ENCODE measurements around the gene TMEM184B.

Gene TMEM184B

DNA sequence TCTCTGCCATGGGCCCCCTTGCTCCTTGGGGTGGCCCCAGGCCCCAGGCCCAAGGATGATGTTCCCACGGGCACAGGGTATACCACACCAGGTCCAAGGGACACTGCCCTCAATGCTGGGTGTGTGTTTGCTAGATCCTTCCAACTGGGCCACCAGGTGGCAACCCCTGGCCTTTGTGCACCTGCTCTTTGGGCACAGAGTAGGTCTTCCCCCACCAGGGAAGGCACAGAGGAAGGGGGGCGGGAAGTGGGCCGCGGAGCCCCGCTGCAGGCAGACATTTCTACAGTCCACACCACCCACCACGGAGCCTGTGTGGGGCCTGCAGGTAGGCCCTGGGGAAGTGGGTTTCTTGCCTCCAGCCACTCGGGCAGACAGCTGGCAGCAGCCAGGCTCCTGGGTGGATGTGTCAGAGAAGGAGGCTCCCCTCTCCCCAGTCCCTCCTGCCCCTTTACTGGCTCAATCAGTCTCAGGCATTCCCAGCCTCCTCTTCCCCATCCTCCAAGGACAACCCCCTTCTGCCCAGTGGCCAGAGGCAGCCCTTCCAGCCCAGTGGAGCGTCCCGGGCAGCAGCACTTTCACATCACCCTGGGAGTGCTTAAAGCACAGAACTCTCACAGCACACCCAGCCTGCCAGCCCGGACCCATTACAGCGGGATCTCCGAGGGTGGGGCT lies 49.4 kb downstream of the TMEM184B start:
- ATAC-seq: no peak

DNA sequence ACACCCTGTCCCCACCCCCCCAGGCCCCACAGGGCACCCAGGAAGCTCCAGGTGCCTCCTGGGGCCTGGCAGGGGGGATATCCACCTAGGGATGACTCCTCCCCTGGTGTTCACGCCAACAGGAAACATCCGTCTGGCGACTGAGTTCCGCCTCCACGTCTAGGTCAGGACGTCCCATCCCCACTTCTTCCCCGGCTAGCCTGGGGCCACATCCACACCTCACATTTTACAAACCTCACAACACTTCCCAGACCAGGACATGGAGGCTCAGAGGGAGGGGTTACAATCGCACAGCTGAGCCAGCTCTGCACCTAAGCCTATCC lies 50.1 kb downstream of the TMEM184B start:
- TF ChIP-seq ZFP3 (CRISPR knock-in tag; IDR thresholded peaks at IDR 0.05) (no peak), PPARA (CRISPR knock-in tag; IDR thresholded peaks at IDR 0.05; ENCODE audit: borderline replicate concordance) (no peak), ZNF70 (CRISPR knock-in tag; IDR thresholded peaks at IDR 0.05) (no peak), BACH2 (CRISPR knock-in tag; IDR thresholded peaks at IDR 0.05; ENCODE audit: borderline replicate concordance) (no peak), ZNF565 (CRISPR knock-in tag; conservative IDR thresholded peaks at IDR 0.05; ENCODE audit: low read depth) (no peak), ESRRG (CRISPR knock-in tag; IDR thresholded peaks at IDR 0.05) (no peak), ZFP30 (CRISPR knock-in tag; IDR thresholded peaks at IDR 0.05) (no peak), ISL1 (CRISPR knock-in tag; IDR thresholded peaks at IDR 0.05) (no peak), SNAI2 (CRISPR knock-in tag; IDR thresholded peaks at IDR 0.05) (no peak)
- TF ChIP-seq, protein P1, sequence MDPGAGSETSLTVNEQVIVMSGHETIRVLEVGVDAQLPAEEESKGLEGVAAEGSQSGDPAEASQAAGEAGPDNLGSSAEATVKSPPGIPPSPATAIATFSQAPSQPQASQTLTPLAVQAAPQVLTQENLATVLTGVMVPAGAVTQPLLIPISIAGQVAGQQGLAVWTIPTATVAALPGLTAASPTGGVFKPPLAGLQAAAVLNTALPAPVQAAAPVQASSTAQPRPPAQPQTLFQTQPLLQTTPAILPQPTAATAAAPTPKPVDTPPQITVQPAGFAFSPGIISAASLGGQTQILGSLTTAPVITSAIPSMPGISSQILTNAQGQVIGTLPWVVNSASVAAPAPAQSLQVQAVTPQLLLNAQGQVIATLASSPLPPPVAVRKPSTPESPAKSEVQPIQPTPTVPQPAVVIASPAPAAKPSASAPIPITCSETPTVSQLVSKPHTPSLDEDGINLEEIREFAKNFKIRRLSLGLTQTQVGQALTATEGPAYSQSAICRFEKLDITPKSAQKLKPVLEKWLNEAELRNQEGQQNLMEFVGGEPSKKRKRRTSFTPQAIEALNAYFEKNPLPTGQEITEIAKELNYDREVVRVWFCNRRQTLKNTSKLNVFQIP (CRISPR knock-in tag; IDR thresholded peaks at IDR 0.05; ENCODE audit: borderline replicate concordance, low read depth): no peak
- ATAC-seq: no peak

More for the DNA sequence above, 49.4 kb downstream of the TMEM184B start:
- TF ChIP-seq ZNF8 (CRISPR knock-in tag; IDR thresholded peaks at IDR 0.05) (no peak), ISL1 (CRISPR knock-in tag; IDR thresholded peaks at IDR 0.05) (no peak), TCF4 (CRISPR knock-in tag; IDR thresholded peaks at IDR 0.05; ENCODE audit: borderline replicate concordance) (no peak), TOX (CRISPR knock-in tag; IDR thresholded peaks at IDR 0.05; ENCODE audit: borderline replicate concordance) (no peak), GLIS3 (CRISPR knock-in tag; IDR thresholded peaks at IDR 0.05) (no peak)
- TF ChIP-seq, protein P1 (CRISPR knock-in tag; IDR thresholded peaks at IDR 0.05; ENCODE audit: borderline replicate concordance, low read depth): no peak
- TF ChIP-seq, protein P2, sequence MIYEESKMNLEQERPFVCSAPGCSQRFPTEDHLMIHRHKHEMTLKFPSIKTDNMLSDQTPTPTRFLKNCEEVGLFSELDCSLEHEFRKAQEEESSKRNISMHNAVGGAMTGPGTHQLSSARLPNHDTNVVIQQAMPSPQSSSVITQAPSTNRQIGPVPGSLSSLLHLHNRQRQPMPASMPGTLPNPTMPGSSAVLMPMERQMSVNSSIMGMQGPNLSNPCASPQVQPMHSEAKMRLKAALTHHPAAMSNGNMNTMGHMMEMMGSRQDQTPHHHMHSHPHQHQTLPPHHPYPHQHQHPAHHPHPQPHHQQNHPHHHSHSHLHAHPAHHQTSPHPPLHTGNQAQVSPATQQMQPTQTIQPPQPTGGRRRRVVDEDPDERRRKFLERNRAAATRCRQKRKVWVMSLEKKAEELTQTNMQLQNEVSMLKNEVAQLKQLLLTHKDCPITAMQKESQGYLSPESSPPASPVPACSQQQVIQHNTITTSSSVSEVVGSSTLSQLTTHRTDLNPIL (CRISPR knock-in tag; IDR thresholded peaks at IDR 0.05; ENCODE audit: low read depth): no peak

DNA sequence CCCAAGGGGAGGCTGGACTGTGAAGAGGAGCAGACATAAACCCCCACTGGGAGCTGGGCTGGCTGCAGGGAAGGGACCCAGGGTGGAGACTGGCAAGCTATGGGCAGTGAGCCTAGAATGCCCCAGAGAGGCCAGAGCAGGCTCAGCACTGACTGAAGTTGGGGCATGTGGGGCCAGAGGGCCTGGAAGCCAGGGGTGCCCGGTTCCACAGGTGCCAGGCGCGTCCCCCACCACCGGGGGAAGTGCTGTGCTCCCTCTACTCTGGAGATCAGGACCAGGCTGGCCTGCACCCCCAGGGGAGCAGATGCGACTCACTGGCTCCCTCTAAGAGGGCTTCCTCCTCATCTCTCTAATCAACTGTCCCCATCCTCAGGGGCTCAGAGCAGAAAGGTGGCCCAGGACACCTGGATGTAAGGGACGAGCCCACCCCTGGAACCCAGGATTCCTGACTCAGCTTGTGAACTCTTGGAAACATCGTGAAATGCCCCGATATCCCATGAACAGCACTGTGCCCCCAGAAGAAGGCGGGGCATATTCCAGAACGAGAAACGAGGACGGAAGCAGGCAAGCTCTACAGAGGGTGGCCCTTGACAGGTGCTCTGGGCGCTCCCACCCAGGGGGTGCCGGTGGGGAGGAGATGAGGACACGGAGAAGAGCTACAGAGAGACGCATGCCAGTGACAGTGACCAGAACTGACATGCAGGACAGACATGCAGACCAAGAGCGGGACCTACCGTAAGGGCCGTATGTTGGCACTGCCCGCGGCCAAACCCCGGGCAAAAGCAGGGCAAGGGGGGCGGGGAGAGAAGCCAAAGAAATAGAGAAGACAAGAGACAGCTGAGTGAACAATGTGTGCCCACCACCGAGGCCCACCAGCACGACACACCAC lies 50.7 kb downstream of the TMEM184B start:
- TF ChIP-seq ZNF565 (CRISPR knock-in tag; conservative IDR thresholded peaks at IDR 0.05; ENCODE audit: low read depth) (no peak), ZC3H10 (CRISPR knock-in tag; IDR thresholded peaks at IDR 0.05) (no peak), CSDC2 (CRISPR knock-in tag; IDR thresholded peaks at IDR 0.05) (no peak), SNAI2 (CRISPR knock-in tag; IDR thresholded peaks at IDR 0.05) (no peak), ISL1 (CRISPR knock-in tag; IDR thresholded peaks at IDR 0.05) (no peak), TOX (CRISPR knock-in tag; IDR thresholded peaks at IDR 0.05; ENCODE audit: borderline replicate concordance) (no peak), ZNF8 (CRISPR knock-in tag; IDR thresholded peaks at IDR 0.05) (no peak), RARB (CRISPR knock-in tag; IDR thresholded peaks at IDR 0.05) (no peak), ZFP3 (CRISPR knock-in tag; IDR thresholded peaks at IDR 0.05) (no peak)
- TF ChIP-seq, protein P2 (CRISPR knock-in tag; IDR thresholded peaks at IDR 0.05; ENCODE audit: low read depth): no peak
- TF ChIP-seq, protein P1 (CRISPR knock-in tag; IDR thresholded peaks at IDR 0.05; ENCODE audit: borderline replicate concordance, low read depth): no peak
- no peak for ATAC-seq

DNA sequence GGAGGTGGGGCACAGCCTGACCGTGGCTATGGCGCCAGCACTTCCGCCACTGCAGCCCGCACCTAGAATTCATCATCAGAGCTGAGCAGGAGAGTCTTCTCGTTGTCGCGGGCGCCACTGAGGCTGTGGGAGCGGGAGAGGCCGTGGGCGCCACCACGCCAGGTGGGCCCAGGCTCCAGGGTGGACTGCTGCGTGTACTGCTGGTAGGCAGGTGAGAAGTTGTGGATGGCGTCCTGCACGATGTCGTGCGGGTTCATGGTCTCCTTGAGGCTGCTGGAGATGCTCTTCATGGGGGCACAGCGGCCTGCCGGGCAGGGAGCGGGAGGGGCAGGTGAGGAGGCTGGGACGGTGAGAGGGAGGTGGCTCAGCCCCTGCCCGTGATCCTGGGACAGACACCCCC lies 51.4 kb downstream of the TMEM184B start:
- no peak for ATAC-seq
- TF ChIP-seq TCF4 (CRISPR knock-in tag; IDR thresholded peaks at IDR 0.05; ENCODE audit: borderline replicate concordance) (no peak), ZFP3 (CRISPR knock-in tag; IDR thresholded peaks at IDR 0.05) (no peak), RARB (CRISPR knock-in tag; IDR thresholded peaks at IDR 0.05) (no peak), ZFP30 (CRISPR knock-in tag; IDR thresholded peaks at IDR 0.05) (no peak), ZC3H10 (CRISPR knock-in tag; IDR thresholded peaks at IDR 0.05) (no peak), ZNF70 (CRISPR knock-in tag; IDR thresholded peaks at IDR 0.05) (no peak), ZNF8 (CRISPR knock-in tag; IDR thresholded peaks at IDR 0.05) (no peak), TOX (CRISPR knock-in tag; IDR thresholded peaks at IDR 0.05; ENCODE audit: borderline replicate concordance) (no peak)
- TF ChIP-seq, protein P2 (CRISPR knock-in tag; IDR thresholded peaks at IDR 0.05; ENCODE audit: low read depth): no peak
- TF ChIP-seq, protein P1 (CRISPR knock-in tag; IDR thresholded peaks at IDR 0.05; ENCODE audit: borderline replicate concordance, low read depth): no peak
- TF ChIP-seq, protein P3, sequence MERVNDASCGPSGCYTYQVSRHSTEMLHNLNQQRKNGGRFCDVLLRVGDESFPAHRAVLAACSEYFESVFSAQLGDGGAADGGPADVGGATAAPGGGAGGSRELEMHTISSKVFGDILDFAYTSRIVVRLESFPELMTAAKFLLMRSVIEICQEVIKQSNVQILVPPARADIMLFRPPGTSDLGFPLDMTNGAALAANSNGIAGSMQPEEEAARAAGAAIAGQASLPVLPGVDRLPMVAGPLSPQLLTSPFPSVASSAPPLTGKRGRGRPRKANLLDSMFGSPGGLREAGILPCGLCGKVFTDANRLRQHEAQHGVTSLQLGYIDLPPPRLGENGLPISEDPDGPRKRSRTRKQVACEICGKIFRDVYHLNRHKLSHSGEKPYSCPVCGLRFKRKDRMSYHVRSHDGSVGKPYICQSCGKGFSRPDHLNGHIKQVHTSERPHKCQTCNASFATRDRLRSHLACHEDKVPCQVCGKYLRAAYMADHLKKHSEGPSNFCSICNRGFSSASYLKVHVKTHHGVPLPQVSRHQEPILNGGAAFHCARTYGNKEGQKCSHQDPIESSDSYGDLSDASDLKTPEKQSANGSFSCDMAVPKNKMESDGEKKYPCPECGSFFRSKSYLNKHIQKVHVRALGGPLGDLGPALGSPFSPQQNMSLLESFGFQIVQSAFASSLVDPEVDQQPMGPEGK (CRISPR knock-in tag; IDR thresholded peaks at IDR 0.05; ENCODE audit: borderline replicate concordance): no peak
